Skeletal muscle tissue (tissue), 2 donors: ENCODE measurements around the gene SEMA5A. TPM values are rescaled to one million over a fixed set of nuclear protein-coding genes. Genes with fewer than 3 reads are reported as not detected.

Source experiments
- small RNA-seq: library from RNA; depleted of rRNA; stranded (forward); fragments of <200 nt; gene quantifications from one replicate; pipeline ENCODE3, GENCODE V24; 2014
- total RNA-seq: library from RNA; depleted of rRNA; stranded (reverse); fragments of >200 nt; gene quantifications from one replicate; pipeline ENCODE4 v1.2.3, GENCODE V29; 2014

SEMA5A gene
- total RNA-seq, 1 donor from 2014 or later, result 25.1 TPM

Small RNA genes lying within 50 kb of the gene (small RNA-seq; reads per million reads assigned to genes)
- gene MIR4636 (0.23 reads per million, percentile 10 among the genes with 10 or more reads in this experiment), gene SNORD123 (613 reads per million, percentile 98 among the genes with 10 or more reads in this experiment)

Other genes starting within 250 kb of the SEMA5A start
- not detected for gene TAS2R1, start 84.3 kb upstream of the SEMA5A start, total RNA-seq